WTC11 (cell line): ENCODE data around the gene ATG101.

ENCODE experiments used
- CREB1 ChIP-seq: sonication (generic); formaldehyde crosslinking; IDR thresholded peaks from 2 replicates; pipeline ENCODE4 v1.8.0; 2023; ENCODE audit warnings: mild to moderate bottlenecking, missing genetic modification reagents
- ETV6 ChIP-seq: sonication (generic); formaldehyde crosslinking; IDR thresholded peaks from 2 replicates; pipeline ENCODE4 v1.8.1; 2022; ENCODE audit warnings: mild to moderate bottlenecking, missing genetic modification reagents
- GABPB1 ChIP-seq: sonication (generic); formaldehyde crosslinking; IDR thresholded peaks from 2 replicates; pipeline ENCODE4 v1.8.1; 2023; ENCODE audit warnings: mild to moderate bottlenecking, missing genetic modification reagents
- TF ChIP-seq, protein P1 (sequence below): fragments of 200-600 bp; IDR thresholded peaks from 2 replicates; pipeline ENCODE4 v1.8.0; 2022; ENCODE audit warnings: antibody characterized with exemption

DNA sequence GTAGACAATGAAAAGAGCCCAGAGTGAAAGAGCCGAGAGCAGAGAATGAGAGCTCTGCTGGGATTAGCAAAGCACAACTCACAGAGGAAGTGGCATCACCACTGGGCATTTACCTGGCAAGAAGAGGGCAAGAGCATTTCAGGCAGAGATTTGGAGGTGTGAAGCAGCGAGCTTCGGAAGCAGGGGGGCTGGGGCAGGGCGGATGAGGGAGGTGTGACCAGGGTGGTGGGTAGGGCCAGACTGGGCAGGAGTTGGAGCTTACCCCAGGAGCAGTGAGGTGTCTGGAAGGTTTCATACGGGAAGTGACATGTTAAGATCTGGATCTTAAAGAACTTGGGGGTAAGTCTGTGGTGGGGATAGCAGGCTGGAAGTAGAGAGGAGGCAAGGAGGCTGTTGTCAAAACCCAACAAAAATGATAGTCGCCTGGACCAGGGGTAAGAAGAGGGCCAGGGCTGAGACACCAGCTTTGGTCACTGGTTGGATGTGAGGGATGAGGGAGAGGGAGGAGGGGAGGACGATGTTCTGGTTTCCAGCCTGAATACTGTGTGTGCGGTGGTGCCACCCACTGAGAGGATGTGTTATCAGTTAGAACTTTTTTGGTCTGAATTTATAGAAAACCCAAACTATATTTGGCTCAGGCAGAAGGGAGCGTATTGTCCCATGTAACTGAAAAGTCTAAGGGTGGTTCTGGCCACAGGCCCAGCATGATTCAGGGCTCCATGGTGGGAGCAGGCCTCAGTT is 14.9 kb downstream of the ATG101 start:
- TF ChIP-seq GABPB1 (no peak), ETV6 (CRISPR knock-in tag) (no peak), CREB1 (CRISPR knock-in tag) (no peak)
- TF ChIP-seq, protein P1, sequence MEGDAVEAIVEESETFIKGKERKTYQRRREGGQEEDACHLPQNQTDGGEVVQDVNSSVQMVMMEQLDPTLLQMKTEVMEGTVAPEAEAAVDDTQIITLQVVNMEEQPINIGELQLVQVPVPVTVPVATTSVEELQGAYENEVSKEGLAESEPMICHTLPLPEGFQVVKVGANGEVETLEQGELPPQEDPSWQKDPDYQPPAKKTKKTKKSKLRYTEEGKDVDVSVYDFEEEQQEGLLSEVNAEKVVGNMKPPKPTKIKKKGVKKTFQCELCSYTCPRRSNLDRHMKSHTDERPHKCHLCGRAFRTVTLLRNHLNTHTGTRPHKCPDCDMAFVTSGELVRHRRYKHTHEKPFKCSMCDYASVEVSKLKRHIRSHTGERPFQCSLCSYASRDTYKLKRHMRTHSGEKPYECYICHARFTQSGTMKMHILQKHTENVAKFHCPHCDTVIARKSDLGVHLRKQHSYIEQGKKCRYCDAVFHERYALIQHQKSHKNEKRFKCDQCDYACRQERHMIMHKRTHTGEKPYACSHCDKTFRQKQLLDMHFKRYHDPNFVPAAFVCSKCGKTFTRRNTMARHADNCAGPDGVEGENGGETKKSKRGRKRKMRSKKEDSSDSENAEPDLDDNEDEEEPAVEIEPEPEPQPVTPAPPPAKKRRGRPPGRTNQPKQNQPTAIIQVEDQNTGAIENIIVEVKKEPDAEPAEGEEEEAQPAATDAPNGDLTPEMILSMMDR: no peak
